MCF 10A (cell line): ENCODE measurements around the gene EXOC4. TPM values are rescaled to one million over a fixed set of nuclear protein-coding genes. Genes with fewer than 3 reads are reported as not detected.

ENCODE experiments used
- BruUV-seq: library from RNA; stranded (reverse); fragments of 400-500 nt; replicated peaks from 2 replicates; lab custom pipeline; 2021; lab: Mats Ljungman, UMichigan
- CTCF ChIA-PET: fragments of 300-600 bp; sonication (Branson Sonifier 250); formaldehyde crosslinking; extraction: SDS; loops from one replicate; lab custom pipeline; 2021; ENCODE audit warnings: antibody characterized with exemption, inconsistent platforms; lab: Yijun Ruan, JAX
- POLR2A ChIA-PET: fragments of 300-600, 350-650 bp; sonication (Branson Sonifier 250); formaldehyde crosslinking; extraction: SDS; loops from one replicate; lab custom pipeline; 2020; ENCODE audit warnings: antibody characterized with exemption, inconsistent platforms; lab: Yijun Ruan, JAX
- DNase-seq: peaks from one replicate; pipeline ENCODE4 v3.0.0-alpha.2; 2018; ENCODE audit not compliant: unreplicated experiment
- H3K27ac Mint-ChIP-seq: one replicate; pipeline ENCODE4 v1.8.0; 2022; ENCODE audit warnings: mild to moderate bottlenecking, low read depth, mixed read lengths; ENCODE audit not compliant: unreplicated experiment
- H3K27me3 Mint-ChIP-seq: one replicate; pipeline ENCODE4 v1.8.0; 2022; ENCODE audit warnings: mixed read lengths; ENCODE audit not compliant: insufficient read depth, unreplicated experiment
- H3K36me3 Mint-ChIP-seq: one replicate; pipeline ENCODE4 v1.8.0; 2022; ENCODE audit warnings: mild to moderate bottlenecking, moderate library complexity, mixed read lengths; ENCODE audit not compliant: insufficient read depth, unreplicated experiment
- H3K4me1 Mint-ChIP-seq: one replicate; pipeline ENCODE4 v1.8.0; 2022; ENCODE audit warnings: mixed read lengths; ENCODE audit not compliant: insufficient read depth, unreplicated experiment
- H3K4me3 Mint-ChIP-seq: one replicate; pipeline ENCODE4 v1.8.0; 2022; ENCODE audit warnings: mild to moderate bottlenecking, moderate library complexity, mixed read lengths; ENCODE audit not compliant: unreplicated experiment
- H3K9me3 Mint-ChIP-seq: one replicate; pipeline ENCODE4 v1.8.0; 2022; ENCODE audit warnings: mixed read lengths; ENCODE audit not compliant: unreplicated experiment
- CTCF ChIP-seq: fragments of 200-600 bp; IDR thresholded peaks from one replicate; pipeline ENCODE4 v1.8.0; 2022; ENCODE audit warnings: antibody characterized with exemption, mild to moderate bottlenecking; ENCODE audit not compliant: unreplicated experiment
- intact Hi-C: fragments of 100-400 bp; cut with micrococcal nuclease; formaldehyde crosslinking; loops from 2 replicates; pipeline ENCODE4 v1.14.1; 2022
- total RNA-seq: library from RNA; stranded (reverse); gene quantifications from 2 replicates; pipeline ENCODE4 v1.2.3, GENCODE V29; 2022

Gene EXOC4
- total RNA-seq, 1 experiment from 2014 or later, result 105 TPM

DNA sequence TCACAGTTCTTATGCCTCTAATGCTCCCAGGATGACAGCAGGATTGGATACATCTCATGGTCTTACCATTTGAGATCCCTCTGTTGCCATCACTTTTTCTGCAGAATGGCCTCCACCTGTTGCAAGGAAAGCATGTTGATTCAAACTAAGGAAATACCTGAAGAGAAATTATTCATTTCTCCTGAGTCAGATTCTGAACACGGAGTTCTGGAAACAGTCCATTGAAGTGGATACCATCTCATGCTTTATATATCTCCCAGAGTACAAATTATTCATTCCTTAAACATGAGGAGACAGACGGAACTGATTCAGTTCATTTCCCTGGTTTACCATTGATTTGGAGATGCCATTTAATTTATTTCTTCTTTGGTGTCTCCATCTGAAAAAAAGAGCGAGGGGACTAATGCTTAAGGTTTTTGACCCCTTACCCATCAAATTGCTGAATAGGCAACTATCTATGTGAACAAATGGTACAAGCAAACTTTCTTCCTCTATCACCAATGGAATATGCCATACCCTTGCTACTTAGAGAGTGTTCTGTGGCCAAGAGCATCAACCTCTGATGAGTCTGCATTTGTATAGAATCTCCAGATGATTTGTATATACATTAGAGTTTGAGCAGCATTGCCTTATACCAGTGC is 569.2 kb downstream of the EXOC4 start:
- POLR2A ChIA-PET, result no interaction called here
- no peaks in the 10 kb centered on the region for H3K27me3 Mint-ChIP-seq
- no peak for TF ChIP-seq CTCF
- CTCF ChIA-PET, result no interaction called here
- no peak overlapping the region for H3K4me3 Mint-ChIP-seq
- intact Hi-C loops, result no loop called here
- no TSS peak for BruUV-seq
- H3K9me3 Mint-ChIP-seq, result no peaks in the 10 kb centered on the region
- DNase-seq, result no peak
- H3K27ac Mint-ChIP-seq, result no peak overlapping the region
- H3K4me1 Mint-ChIP-seq, result peaks cover 6% of the 10 kb centered on the region
- no peaks in the 10 kb centered on the region for H3K36me3 Mint-ChIP-seq

DNA sequence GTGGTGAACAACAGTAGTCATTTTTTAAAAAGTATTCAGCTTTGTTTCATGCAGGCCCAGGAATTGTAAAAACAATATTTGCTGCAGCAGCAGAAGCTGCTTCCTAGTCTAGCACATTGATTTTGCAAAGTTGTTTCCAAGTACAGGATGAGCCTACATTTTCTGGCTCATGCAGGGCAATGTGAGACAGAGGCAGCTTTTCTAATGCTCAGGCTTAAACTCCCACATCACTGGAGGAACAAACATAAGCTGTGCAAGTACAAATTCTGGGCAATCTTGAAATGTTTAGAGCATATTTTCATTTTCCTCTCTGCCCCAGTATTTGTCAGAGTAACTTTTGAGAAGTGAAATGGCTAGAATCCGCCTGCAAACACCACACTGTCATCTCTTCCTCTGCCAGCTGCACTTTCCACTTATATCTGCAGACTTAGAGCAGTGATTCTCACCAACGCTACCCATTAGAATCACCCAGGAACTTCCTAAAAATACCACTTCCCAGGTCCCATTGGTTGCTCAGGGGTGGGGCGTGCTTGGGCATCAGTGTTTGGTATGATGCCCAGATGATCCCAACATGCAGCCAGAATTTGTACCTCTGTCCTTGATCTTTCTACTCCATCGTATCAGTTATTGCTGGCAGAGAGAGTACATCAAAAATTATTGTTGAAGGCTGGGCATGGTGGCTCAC is 570.1 kb downstream of the EXOC4 start:
- POLR2A ChIA-PET, result interaction anchor here (1.4 kb wide), 1 partner anchor 9 kb away, joined by 3 read pairs; no protein-coding TSS in a partner anchor
- H3K27ac Mint-ChIP-seq, result no peak overlapping the region
- H3K4me3 Mint-ChIP-seq, result no peak overlapping the region
- no TSS peak for BruUV-seq
- DNase-seq, result no peak
- TF ChIP-seq CTCF, result no peak
- H3K9me3 Mint-ChIP-seq, result no peaks in the 10 kb centered on the region
- intact Hi-C loops, result no loop called here
- H3K4me1 Mint-ChIP-seq, result peaks cover 6% of the 10 kb centered on the region
- H3K36me3 Mint-ChIP-seq, result no peaks in the 10 kb centered on the region
- H3K27me3 Mint-ChIP-seq, result no peaks in the 10 kb centered on the region
- CTCF ChIA-PET, result interaction anchor here (0.9 kb wide), 1 partner anchor 60 kb away, joined by 3 read pairs; no protein-coding TSS in a partner anchor

DNA sequence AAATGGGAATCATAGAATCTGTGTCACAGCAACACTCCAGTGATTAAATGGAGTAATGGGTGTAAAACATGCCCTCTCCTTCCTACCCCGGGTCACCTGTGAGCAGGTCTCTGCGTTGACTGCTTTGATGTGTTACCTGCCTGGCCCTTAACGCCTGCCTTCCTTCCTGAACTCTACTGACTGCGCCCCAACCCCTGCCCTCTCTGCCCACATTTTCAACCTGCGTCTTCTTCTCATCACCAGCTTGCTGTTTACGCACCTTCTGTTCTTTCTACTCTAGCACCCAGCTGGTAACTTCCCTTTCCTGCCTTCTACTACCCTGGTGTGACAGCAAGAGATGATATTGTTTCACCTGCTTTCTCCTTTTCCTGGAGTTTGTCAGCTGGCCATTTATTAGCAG is 571.3 kb downstream of the EXOC4 start:
- Mint-ChIP-seq H3K27ac (no peak overlapping the region), H3K4me3 (no peak overlapping the region), H3K9me3 (no peaks in the 10 kb centered on the region), H3K27me3 (no peaks in the 10 kb centered on the region), H3K36me3 (no peaks in the 10 kb centered on the region), H3K4me1 (peaks cover 6% of the 10 kb centered on the region)
- POLR2A ChIA-PET, result no interaction called here
- CTCF ChIA-PET, result interaction anchor here (0.6 to 0.9 kb wide), 2 partner anchors 9 to 59 kb away, joined by 3 to 4 read pairs; no protein-coding TSS in a partner anchor
- intact Hi-C loops, result no loop called here
- no peak for DNase-seq
- BruUV-seq, result no TSS peak
- TF ChIP-seq CTCF, result no peak
